ENCODE measurements around the gene MS4A2.
"Not testable (repeated sequence)": the region's sequence is repeated elsewhere in the genome, so short reads cannot be mapped to it uniquely, and the experiment has no call there.

MS4A2 gene

DNA sequence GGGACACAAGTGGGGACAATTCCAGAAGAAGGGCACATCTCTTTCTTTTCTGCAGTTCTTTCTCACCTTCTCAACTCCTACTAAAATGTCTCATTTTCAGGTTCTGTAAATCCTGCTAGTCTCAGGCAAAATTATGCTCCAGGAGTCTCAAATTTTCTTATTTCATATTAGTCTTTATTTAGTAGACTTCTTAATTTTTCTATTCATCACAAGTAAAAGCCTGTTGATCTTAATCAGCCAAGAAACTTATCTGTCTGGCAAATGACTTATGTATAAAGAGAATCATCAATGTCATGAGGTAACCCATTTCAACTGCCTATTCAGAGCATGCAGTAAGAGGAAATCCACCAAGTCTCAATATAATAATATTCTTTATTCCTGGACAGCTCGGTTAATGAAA, at the start of gene MS4A2:
TSS of gene MS4A2 (plus strand) at position 301 of the 400 bp plus-strand sequence. CDS start 102 bp downstream, outside the sequence.
- no peak for DNase-seq

DNA sequence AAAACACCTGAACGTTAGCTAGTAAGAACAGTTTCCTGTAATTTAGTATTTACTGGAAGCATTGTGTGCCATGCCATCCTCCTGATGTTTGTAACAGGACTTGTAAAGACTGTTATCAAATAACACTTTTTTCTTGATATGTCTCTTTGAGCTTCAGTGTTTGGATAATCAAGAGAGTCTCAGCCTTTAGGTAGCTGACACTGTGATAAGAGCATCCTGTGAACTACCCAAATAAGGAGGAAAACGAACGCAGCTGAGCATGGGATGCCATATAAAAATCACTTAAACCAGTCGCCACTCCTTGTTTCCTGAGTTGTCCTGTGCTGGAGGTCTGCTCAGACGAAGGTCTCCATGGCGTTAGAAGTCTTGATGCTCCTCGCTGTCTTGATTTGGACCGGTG, 48.4 kb upstream of the MS4A2 start, which contains the start of gene OOSP2:
TSS of gene OOSP2 (plus strand) at position 301 of the 400 bp plus-strand sequence. CDS start at position 352, 51 bp downstream.
- DNase-seq: no peak

DNA sequence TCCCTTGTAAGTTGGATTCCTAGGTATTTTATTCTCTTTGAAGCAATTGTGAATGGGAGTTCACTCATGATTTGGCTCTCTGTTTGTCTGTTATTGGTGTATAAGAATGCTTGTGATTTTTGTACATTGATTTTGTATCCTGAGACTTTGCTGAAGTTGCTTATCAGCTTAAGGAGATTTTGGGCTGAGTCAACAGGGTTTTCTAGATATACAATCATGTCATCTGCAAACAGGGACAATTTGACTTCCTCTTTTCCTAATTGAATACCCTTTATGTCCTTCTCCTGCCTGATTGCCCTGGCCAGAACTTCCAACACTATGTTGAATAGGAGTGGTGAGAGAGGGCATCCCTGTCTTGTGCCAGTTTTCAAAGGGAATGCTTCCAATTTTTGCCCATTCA, 38.0 kb upstream of the MS4A2 start:
- DNase-seq: not testable (repeated sequence)

DNA sequence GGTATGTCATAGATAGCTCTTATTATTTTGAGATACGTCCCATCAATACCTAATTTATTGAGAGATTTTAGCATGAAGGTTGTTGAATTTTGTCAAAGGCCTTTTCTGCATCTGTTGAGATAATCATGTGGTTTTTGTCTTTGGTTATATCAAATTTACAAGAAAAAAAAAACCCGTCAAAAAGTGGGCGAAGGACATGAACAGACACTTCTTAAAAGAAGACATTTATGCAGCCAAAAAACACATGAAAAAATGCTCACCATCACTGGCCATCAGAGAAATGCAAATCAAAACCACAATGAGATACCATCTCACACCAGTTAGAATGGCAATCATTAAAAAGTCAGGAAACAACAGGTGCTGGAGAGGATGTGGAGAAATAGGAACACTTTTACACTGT, 37.6 kb upstream of the MS4A2 start:
- not testable (repeated sequence) for DNase-seq

DNA sequence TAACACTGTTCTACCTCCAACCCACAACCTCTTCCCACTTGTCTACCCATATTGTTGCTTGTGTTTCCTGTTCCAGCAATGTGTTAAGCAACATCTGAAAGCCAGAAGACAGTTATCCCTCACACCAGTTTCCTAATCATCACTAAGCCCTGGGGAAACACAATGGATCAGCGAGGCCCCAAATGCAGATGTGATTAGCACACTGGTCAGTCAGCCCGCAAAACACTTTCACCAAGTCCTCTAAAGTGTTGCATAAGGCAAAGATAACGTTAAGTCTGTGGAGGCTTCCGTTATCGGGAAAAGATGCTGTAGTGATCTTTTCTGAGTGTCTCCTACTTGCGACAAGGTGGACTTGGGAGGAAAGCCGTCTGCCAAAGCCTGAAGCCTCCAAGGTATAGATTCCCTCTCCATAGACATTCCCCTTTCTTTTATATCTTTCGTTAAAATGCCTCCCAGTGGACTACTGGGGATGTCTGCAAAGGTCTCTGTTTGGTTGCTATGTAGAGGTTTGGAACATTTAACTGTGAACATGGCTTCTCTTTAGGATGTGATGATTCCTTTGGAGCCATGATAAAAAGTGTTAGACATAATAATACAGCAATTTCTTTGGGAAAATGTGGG, 32.0 kb upstream of the MS4A2 start, which contains the start of gene MS4A3:
TSS of gene MS4A3 (plus strand) at position 317 of the 621 bp plus-strand sequence. CDS start 4,496 bp downstream, outside the sequence.
- no peak for DNase-seq

DNA sequence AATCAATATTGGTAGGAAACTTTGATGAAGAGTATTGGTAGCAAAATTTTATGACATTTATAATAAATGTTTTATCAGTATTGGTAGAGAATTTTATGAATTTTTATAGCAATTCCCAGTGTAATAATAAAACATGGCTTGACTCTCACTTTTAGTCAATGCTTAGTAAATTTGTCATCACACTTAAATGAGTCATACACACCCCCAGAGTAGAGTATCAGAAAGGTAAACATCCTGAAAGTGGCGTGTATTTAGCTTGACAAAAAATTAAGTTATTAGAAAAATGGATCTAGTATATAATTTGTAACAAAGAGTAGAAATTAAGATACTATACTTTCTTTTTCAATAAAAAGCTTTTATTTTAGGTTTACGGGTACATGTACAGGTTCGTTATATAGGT, 29.4 kb upstream of the MS4A2 start:
- no peak for DNase-seq

DNA sequence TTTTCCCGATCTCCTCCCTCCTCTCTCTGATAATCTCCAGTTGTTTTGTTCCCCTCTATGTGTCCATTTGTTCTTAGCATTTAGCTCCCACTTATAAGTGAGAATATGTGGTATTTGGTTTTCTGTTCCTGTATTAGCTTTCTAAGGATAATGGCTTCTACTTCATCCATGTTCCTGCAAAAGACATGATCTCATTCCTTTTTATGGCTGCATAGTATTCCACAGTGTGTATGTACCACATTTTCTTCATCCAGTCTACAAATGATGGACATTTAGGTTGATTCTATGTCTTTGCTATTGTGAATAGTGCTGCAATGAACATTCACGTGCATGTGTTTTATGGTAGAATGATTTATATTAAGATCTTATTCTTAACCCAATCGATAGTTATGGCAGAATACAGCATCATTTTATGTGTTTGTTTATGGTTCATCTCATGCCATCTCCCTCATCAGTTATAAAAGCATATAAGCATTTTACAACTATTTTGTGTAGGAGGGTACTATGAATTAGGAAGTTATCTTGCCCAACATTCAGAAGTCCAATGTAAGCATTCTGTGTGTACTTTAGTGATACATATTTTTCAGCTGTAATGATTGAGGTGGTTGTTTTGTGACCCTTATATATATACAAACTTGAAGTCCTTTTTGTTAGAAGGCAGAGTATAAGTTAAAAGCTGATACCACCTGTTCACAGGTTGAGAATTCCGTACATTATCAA, 28.8 kb upstream of the MS4A2 start:
- no peak for DNase-seq

DNA sequence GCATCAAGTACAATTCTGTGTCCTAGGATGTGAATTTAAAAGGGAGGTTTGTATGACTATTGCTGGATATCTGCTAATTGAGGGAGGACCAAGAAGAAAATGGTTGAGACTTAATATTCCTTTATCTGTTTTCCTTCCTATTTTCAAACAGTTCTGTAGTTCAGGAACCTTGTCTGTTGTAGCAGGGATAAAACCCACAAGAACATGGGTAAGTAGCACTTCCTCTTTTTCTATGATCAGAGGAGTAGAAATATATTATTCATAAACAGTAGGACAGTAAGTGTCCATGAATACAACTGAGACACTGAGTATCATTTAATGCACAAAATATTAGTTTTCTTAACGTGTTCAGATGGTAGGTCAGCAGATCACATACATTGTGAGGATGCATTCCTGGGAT, 24.4 kb upstream of the MS4A2 start:
- DNase-seq: no peak

DNA sequence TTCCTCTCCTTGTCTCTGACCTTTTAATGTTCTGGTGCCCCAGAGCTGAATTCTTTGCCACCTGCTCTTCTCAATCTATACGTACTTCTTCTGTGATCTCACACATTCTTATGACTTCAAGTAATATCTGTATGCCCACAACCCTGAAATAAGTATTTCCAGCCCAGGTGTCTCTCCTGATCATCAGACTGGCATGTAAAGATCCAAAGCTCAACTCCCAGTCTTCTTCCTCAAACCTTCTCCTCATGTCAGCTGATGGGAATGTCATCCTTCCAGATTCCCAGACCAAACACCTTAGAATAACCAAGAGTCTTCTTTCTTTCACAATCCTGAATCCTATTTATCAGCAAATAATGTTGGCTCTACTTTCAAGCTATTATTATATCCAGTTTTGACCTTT, 22.7 kb upstream of the MS4A2 start:
- no peak for DNase-seq

DNA sequence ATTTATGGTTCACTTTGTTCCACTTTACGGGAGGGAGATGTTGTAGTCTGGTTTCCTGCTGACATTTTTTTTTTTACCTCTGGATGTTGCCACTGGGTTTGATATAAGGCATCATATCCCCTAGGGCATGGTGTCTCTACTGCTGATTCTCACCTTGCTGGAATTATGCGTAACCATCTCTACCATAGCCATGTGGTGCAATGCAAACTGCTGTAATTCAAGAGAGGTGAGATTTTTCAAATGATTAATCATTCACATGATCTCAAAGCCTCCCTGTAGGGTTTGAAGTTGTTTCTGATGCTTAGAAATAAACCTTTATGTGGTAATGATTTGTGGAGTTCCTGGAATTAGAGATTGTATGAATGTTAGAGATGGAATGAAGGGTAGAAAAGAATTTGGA, 19.0 kb upstream of the MS4A2 start:
- no peak for DNase-seq

DNA sequence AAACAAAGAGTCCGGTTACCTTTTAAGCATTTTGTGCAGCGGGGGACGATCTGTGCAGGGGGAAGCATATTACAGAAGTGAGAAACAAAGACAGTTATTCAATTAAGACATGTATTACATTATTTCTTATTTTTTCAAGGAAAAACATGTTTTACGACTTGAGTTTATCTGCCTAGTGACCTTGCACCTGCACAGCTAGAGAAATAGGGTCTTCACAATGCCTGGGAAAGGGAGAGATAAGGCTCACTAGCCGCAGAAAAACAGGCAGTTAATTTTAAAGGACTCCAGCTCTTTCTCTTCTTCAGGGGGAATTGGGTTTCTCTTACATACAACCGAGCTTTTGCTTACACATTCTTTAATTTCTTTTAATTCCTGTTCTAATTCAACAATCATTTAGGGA, 16.8 kb upstream of the MS4A2 start:
- not testable (repeated sequence) for DNase-seq

DNA sequence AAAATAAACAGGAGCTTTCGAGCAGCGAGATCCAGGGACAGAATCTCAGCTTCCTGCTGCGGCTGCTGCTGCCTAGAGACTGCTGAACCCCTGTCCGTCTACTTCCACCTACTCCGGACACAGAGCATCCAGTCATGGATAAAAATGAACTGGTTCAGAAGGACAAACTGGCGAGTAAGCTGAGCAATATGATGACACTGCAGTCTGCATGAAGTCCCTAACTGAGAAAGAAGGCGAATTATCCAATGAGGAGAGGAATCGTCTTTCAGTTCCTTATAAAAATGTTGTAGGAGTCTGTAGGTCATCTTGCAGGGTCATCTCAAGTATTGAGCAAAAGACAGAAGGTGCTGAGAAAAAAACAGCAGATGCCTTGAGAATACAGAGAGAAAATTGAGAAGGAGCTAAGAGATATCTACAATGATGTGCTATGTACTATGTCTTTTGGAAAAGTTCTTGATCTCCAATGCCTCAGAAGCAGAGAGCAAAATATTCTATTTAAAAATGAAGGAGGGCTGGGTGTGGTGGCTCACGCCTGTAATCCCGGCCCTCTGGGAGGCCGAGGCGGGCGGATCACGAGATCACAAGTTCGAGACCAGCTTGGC, 11.1 kb upstream of the MS4A2 start:
- no peak for DNase-seq

DNA sequence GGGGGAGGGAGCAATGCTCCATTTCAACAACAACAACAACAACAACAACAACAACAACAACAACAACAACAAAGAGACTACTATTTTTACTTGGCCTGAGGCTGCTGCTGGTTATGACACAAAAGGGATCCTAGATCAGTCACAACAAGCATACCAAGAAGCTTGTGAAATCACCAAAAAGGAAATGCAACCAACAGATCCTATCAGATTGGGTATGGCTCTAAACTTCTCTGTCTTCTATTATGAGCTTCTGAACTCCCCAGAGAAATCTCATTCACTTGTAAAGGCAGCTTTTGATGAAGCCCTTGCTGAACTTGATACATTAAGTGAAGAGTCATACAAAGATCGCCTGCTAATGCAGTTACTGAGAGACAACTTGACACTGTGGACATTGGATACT, 10.5 kb upstream of the MS4A2 start:
- DNase-seq: no peak

DNA sequence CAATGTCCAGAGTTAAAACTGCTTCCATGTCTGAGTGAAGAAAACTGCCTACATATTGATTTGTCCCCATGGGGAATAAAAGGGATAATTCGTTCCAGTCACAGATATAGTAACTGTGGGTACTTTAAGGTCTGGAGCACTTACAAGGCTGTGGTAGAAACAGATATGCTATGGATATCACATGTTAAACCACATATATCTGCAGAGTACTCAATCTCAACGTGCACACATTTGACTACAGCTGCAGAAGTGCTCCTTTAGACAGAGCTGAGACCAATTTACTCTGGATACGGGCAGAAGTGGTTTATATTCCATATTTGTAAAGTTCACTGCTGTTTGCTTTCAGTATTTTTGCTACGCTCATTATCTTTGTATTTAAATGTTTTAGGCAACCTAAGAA, 9.7 kb upstream of the MS4A2 start:
- DNase-seq: no peak

DNA sequence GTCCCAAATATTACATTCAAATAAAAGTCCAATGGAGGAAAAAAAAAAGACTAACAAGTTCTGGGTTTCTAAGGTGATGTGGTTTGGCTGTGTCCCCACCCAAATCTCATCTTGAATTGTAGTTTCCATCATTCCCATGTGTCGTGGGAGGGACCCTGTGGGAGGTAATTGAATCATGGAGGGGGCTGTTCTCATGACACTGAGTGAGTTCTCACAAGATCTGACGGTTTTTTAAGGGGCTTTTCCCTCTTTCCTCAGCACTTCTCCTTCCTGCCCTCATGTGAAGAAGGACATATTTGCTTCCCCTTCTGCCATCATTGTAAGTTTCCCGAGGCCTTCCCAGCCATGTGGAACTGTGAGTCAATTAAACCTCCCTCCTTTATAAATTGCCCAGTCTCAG, 7.9 kb upstream of the MS4A2 start:
- no peak for DNase-seq

DNA sequence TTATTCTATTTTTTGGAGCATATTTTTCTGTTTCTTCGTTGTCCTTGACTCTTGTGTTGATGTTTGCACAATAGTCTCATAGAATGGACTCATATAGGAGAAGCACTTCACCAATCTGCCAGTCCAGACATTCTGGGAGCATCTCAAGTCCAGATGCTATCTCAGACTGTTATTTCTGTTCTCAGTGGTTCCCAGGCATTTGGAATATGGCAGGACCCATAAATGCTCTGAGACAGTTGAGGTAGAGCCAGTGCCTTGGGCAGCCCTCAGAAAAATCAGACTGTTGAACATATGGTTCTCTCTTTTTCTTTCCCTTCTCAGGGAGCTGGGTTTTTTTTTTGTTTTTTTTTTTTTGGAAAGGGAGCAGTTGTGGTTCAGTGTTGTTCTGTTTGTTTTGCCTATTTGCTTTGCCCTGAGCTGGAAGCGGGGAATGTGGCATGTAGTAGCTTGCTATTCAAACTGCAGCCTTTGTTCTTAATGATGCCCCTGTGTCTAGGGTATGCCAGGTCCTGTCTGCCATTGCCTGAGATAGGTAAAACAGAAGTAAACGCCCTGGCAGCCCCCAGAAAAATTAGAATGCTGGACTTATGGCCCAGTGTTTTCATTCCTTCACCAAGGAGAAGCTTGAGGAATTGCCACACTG, 3.7 kb upstream of the MS4A2 start:
- DNase-seq: no peak

DNA sequence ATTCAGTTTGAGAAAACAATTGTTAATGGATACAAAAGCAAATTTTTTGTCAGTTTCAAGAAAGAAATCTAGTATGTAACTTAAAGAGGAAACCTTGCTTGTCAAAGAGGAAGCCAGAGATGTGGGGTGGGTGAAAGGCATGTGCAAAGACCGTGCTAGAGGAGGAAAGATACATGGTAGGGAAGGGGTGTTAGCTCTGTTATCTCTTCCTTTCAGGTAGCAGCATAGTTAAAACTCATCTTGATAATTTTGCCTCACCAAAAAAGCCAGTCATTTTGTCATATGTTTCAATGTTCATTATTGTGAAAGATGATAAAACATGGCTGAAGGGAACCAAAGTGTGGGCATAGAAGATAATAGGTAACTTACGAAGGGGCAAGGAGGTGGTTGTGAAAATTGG, 2.6 kb upstream of the MS4A2 start:
- DNase-seq: no peak

DNA sequence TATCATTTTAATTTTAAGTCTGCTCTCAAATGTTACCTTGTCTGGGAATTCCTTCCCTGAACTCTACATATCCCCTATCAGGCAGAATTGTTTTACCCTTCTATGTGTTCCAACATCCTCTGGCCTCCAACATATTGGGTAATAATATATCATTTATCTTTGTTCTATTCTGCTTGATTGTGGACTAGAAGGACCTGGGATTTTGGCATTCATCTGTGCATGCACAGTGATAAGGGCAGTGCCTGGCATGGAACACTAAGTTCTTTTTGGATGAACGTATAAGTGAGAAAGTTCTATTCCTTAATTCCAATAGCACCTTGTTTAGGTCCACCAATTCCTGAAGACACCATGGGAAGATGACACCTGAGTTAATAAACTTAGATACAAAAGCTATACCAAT, 1.2 kb upstream of the MS4A2 start:
- no peak for DNase-seq

DNA sequence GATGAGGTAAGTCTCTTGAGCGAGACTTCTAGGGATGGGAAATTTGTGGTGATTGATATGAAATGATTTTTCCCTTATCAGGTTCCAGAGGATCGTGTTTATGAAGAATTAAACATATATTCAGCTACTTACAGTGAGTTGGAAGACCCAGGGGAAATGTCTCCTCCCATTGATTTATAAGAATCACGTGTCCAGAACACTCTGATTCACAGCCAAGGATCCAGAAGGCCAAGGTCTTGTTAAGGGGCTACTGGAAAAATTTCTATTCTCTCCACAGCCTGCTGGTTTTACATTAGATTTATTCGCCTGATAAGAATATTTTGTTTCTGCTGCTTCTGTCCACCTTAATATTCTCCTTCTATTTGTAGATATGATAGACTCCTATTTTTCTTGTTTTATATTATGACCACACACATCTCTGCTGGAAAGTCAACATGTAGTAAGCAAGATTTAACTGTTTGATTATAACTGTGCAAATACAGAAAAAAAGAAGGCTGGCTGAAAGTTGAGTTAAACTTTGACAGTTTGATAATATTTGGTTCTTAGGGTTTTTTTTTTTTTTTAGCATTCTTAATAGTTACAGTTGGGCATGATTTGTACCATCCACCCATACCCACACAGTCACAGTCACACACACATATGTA, 7.1 kb downstream of the MS4A2 start:
- no peak for DNase-seq

DNA sequence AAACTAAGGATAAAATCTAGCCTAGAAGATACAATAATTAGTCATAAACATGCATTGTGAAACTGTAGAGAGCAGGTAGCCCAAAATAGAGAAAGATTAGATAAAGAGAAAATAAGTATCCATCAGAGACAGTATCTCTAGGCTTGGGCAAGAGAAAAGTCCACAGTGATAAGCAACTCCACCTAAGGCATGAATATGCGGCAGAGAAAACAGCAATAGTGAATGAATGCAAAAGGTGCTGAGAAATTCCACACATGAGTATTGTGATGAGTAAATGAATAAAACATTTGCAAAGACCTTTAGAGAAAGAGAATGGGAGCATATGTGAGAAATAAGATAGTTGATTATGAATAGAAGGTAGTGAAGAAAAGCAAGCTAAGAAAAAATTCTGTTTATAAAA, 8.7 kb downstream of the MS4A2 start:
- no peak for DNase-seq

DNA sequence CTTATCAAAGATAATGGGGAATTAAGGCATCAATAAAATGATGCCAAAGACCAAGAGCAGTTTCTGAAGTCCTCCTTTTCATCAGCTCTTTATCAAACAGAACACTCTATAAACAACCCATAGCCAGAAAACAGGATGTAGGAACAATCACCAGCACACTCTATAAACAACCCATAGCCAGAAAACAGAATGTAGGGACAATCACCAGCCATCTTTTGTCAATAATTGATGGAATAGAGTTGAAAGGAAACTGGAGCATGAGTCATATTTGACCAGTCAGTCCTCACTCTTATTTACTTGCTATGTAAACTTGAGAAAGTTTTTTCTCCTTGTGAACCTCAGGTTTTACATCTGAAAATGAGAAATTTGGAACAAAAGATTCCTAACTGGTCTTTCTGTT, 10.0 kb downstream of the MS4A2 start:
- DNase-seq: no peak

DNA sequence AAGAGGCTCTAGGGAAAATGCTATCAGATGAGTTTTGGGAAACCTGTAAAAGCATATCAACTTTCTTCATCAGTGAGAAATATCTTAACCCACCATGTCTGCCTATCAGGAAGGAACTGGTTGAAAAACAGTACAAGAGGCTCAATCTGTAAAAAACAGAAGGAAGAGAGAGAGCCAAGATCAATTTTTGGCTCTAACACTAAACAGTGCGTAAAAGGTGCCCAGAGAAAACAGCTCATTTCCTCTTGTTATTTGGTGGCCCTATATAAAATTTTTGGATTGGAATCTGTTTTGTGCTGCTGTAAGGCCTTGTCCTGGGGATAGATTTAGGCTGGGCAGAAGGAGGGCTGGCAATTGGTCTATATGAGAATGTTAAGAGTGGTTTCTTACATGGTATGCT, 12.1 kb downstream of the MS4A2 start:
- DNase-seq: no peak

DNA sequence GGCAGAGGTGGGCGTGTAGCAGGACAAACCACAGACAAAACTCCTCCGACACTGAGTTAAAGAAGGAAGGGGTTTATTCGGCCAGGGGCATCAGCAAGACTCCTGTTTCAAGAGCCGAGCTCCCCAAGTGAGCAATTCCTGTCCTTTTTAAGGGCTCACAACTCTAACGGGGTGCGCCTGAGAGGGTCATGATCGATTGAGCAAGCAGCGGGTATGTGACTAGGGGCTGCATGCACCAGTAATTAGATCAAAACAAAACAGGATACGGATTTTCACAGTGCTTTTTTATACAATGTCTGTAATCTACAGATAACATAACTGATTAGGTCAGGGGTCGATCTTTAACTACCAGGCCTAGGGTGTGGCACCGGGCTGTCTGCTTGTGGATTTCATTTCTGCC, 12.9 kb downstream of the MS4A2 start:
- not testable (repeated sequence) for DNase-seq
